GM12892 (cell line): ENCODE results near the gene HSPA12A.

Source experiments
- POLR2A ChIP-seq: IDR thresholded peaks from 2 replicates; pipeline ENCODE4 v1.6.1; 2011; ENCODE audit warnings: low read depth, low read length, control low read depth
- POLR2AphosphoS5 ChIP-seq: IDR thresholded peaks from 2 replicates; pipeline ENCODE4 v1.6.1; 2011; ENCODE audit warnings: low read depth, low read length, control low read depth

DNA sequence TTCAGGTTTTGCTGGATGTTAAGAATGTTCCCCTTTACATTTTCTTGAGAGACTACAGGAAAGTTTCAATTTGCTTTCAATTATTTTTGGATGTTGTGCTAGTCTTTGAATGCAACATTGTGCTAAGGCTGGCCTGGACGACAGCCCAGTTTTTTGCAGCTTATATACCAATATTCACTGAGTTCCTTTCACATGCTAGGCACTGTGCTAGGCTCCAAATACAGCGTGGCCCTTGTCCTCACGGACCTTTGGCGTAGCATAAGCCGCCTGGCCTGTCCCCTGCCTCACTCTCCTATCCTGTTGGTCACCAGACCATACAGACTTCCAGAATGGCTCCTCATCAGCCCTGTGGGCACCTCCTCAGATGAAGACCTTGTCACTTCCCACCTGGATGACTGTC lies 19.5 kb upstream of the HSPA12A start:
- TF ChIP-seq POLR2A (no peak), POLR2AphosphoS5 (no peak)
